ENCODE measurements around the gene TLK1. TPM values are rescaled to one million over a fixed set of nuclear protein-coding genes. Genes with fewer than 3 reads are reported as not detected.

Gene TLK1
- polyA plus RNA-seq, 1 donor from 2014 or later, result 33.1 TPM

GRCh38 chr2:171025214-171025613 lies 135.5 kb downstream of the TLK1 start:
- Histone ChIP-seq H3K9me2 (ENCODE audit: insufficient read depth, low read length) (no peaks in the 10 kb centered on the region), H3K79me2 (replicated peaks; ENCODE audit: insufficient read depth, low read length) (no peaks in the 10 kb centered on the region), H3K27ac (ENCODE audit: low read length) (no peak overlapping the region), H3K9me3 (ENCODE audit: low read length) (no peaks in the 10 kb centered on the region), H4K20me1 (ENCODE audit: insufficient read depth) (no peaks in the 10 kb centered on the region), H3K9ac (ENCODE audit: low read length) (no peak overlapping the region), H2AFZ (ENCODE audit: low read depth, low read length) (no peak overlapping the region), H3K4me3 (ENCODE audit: low read length) (no peak overlapping the region), H3F3A (ENCODE audit: insufficient read depth, low read length, poor library complexity, severe bottlenecking) (no peaks in the 10 kb centered on the region), H3K4me2 (ENCODE audit: low read length) (no peak overlapping the region), H3K36me3 (ENCODE audit: insufficient read depth, low read length) (no peaks in the 10 kb centered on the region), H3K27me3 (ENCODE audit: insufficient read depth, low read depth, low read length) (no peaks in the 10 kb centered on the region)
- TF ChIP-seq MXI1 (conservative IDR thresholded peaks at IDR 0.05; ENCODE audit: poor library complexity, severe bottlenecking) (no peak), CTCF (IDR thresholded peaks at IDR 0.05; ENCODE audit: poor library complexity, severe bottlenecking) (no peak), TAF1 (IDR thresholded peaks at IDR 0.05; ENCODE audit: low read depth) (no peak), REST (IDR thresholded peaks at IDR 0.05; ENCODE audit: borderline replicate concordance) (no peak), POLR2AphosphoS5 (IDR thresholded peaks at IDR 0.05) (no peak), EZH2 (IDR thresholded peaks at IDR 0.05; ENCODE audit: borderline replicate concordance, insufficient read depth, low read length, poor library complexity, severe bottlenecking) (no peak), SMC3 (conservative IDR thresholded peaks at IDR 0.05; ENCODE audit: poor library complexity) (no peak), RAD21 (conservative IDR thresholded peaks at IDR 0.05) (no peak), EP300 (conservative IDR thresholded peaks at IDR 0.05; ENCODE audit: poor library complexity, severe bottlenecking) (no peak)

- H3K9ac ChIP-seq (ENCODE audit: low read length), result no peak overlapping the region
- no peaks in the 10 kb centered on the region for H3K27me3 ChIP-seq (ENCODE audit: insufficient read depth, low read depth, low read length)
- H4K20me1 ChIP-seq (ENCODE audit: insufficient read depth), result no peaks in the 10 kb centered on the region
- no peaks in the 10 kb centered on the region for H3K9me2 ChIP-seq (ENCODE audit: insufficient read depth, low read length)
- H3K79me2 ChIP-seq (replicated peaks; ENCODE audit: insufficient read depth, low read length), result no peaks in the 10 kb centered on the region
- no peaks in the 10 kb centered on the region for H3F3A ChIP-seq (ENCODE audit: insufficient read depth, low read length, poor library complexity, severe bottlenecking)
- H3K9me3 ChIP-seq (ENCODE audit: low read length), result no peaks in the 10 kb centered on the region
- H3K36me3 ChIP-seq (ENCODE audit: insufficient read depth, low read length), result no peaks in the 10 kb centered on the region
- no peak for TF ChIP-seq CTCF (IDR thresholded peaks at IDR 0.05; ENCODE audit: poor library complexity, severe bottlenecking)
- no peak for TF ChIP-seq RAD21 (conservative IDR thresholded peaks at IDR 0.05)
- no peak for TF ChIP-seq POLR2AphosphoS5 (IDR thresholded peaks at IDR 0.05)
- no peak for TF ChIP-seq MXI1 (conservative IDR thresholded peaks at IDR 0.05; ENCODE audit: poor library complexity, severe bottlenecking)
- no peak for TF ChIP-seq REST (IDR thresholded peaks at IDR 0.05; ENCODE audit: borderline replicate concordance)
- no peak for TF ChIP-seq SMC3 (conservative IDR thresholded peaks at IDR 0.05; ENCODE audit: poor library complexity)
- TF ChIP-seq EP300 (conservative IDR thresholded peaks at IDR 0.05; ENCODE audit: poor library complexity, severe bottlenecking), result no peak
- no peak for TF ChIP-seq EZH2 (IDR thresholded peaks at IDR 0.05; ENCODE audit: borderline replicate concordance, insufficient read depth, low read length, poor library complexity, severe bottlenecking)
- H3K27ac ChIP-seq (ENCODE audit: low read length), result no peak overlapping the region
- H3K4me2 ChIP-seq (ENCODE audit: low read length), result no peak overlapping the region
- H2AFZ ChIP-seq (ENCODE audit: low read depth, low read length), result no peak overlapping the region
- no peak overlapping the region for H3K4me3 ChIP-seq (ENCODE audit: low read length)
Observed at GRCh38 chr2:171018522-171018921, 142.2 kb downstream of the TLK1 start.

All from neural cell (in vitro differentiated cells).